Activated B cell treated with CpG ODN at 0.5 μM for 24 hours (primary cell): ENCODE data around the gene CFAP299. TPM values are rescaled to one million over a fixed set of nuclear protein-coding genes. Genes with fewer than 3 reads are reported as not detected.

Experiments
- ATAC-seq: fragments of 200-7000 bp; cut with Tn5 transposase; one replicate; pipeline ENCODE4 v1.10.0; 2021; ENCODE audit warnings: low read depth, mild to moderate bottlenecking, moderate library complexity
- CTCF ChIA-PET: fragments of 350-600 bp; sonication (Branson Sonifier 250); formaldehyde crosslinking; loops from one replicate; lab custom pipeline; 2021; ENCODE audit warnings: antibody characterized with exemption; lab: Charles Lee
- POLR2A ChIA-PET: fragments of 350-600 bp; sonication (Branson Sonifier 250); formaldehyde crosslinking; loops from one replicate; lab custom pipeline; 2021; ENCODE audit warnings: antibody characterized with exemption; lab: Charles Lee
- DNase-seq: peaks from one replicate; pipeline ENCODE4 v3.0.0; 2022
- H3K27ac Mint-ChIP-seq: one replicate; pipeline ENCODE4 v1.8.0; 2020; ENCODE audit warnings: mixed read lengths
- H3K27me3 Mint-ChIP-seq: one replicate; pipeline ENCODE4 v1.8.0; 2021; ENCODE audit warnings: mixed read lengths
- H3K36me3 Mint-ChIP-seq: one replicate; pipeline ENCODE4 v1.8.0; 2021; ENCODE audit warnings: low read depth, mixed read lengths
- H3K4me1 Mint-ChIP-seq: one replicate; pipeline ENCODE4 v1.8.0; 2021; ENCODE audit warnings: mixed read lengths
- H3K4me3 Mint-ChIP-seq: one replicate; pipeline ENCODE4 v1.8.0; 2020; ENCODE audit warnings: mild to moderate bottlenecking, mixed read lengths
- H3K9me3 Mint-ChIP-seq: one replicate; pipeline ENCODE4 v1.8.0; 2020; ENCODE audit warnings: mixed read lengths
- CTCF ChIP-seq: fragments of 200-600 bp; IDR thresholded peaks from one replicate; pipeline ENCODE4 v1.8.0; 2022; ENCODE audit warnings: antibody characterized with exemption, mild to moderate bottlenecking
- intact Hi-C: fragments of 100-400 bp; cut with micrococcal nuclease; formaldehyde crosslinking; loops from one replicate; pipeline ENCODE4 v1.15.1; 2024
- total RNA-seq: library from RNA; stranded (reverse); gene quantifications from 2 replicates; pipeline ENCODE4 v1.2.3, GENCODE V29; 2022

CFAP299 gene
- total RNA-seq, 1 donor from 2014 or later: not detected

GRCh38 chr4:80615099-80615498, 279.6 kb downstream of the CFAP299 start:
- Mint-ChIP-seq H3K27ac (no peak overlapping the region), H3K27me3 (no peaks in the 10 kb centered on the region), H3K4me3 (no peak overlapping the region), H3K4me1 (peaks cover 30% of the 10 kb centered on the region), H3K36me3 (no peaks in the 10 kb centered on the region), H3K9me3 (no peaks in the 10 kb centered on the region)
- intact Hi-C loops: no loop called here
- DNase-seq: no peak
- CTCF ChIA-PET: interaction anchor here (1.4 to 1.6 kb wide), 2 partner anchors 375 to 425 kb away, joined by 4 to 9 read pairs; no protein-coding TSS in a partner anchor
- POLR2A ChIA-PET: no interaction called here
- ATAC-seq: no peak
- TF ChIP-seq CTCF: no peak

- CTCF ChIA-PET: no interaction called here
- no peaks in the 10 kb centered on the region for H3K27me3 Mint-ChIP-seq
- peaks cover 11% of the 10 kb centered on the region for H3K9me3 Mint-ChIP-seq
- TF ChIP-seq CTCF: no peak
- POLR2A ChIA-PET: no interaction called here
- intact Hi-C loops: loop anchor here (1.0 to 2.0 kb wide), 3 partner anchors 256 to 421 kb away; no protein-coding TSS in a partner anchor
- peaks cover 2% of the 10 kb centered on the region for H3K36me3 Mint-ChIP-seq
- no peaks in the 10 kb centered on the region for H3K4me1 Mint-ChIP-seq
- DNase-seq (no peak), ATAC-seq (no peak)
- no peak overlapping the region for H3K4me3 Mint-ChIP-seq
- no peak overlapping the region for H3K27ac Mint-ChIP-seq
Measured at GRCh38 chr4:80619070-80619674, 283.6 kb downstream of the CFAP299 start.

- ChIA-PET POLR2A (no interaction called here), CTCF (no interaction called here)
- no peaks in the 10 kb centered on the region for H3K4me1 Mint-ChIP-seq
- peaks cover 6% of the 10 kb centered on the region for H3K9me3 Mint-ChIP-seq
- no peaks in the 10 kb centered on the region for H3K36me3 Mint-ChIP-seq
- DNase-seq (no peak), ATAC-seq (no peak)
- intact Hi-C loops: no loop called here
- H3K27ac Mint-ChIP-seq: no peak overlapping the region
- no peak for TF ChIP-seq CTCF
- no peak overlapping the region for H3K4me3 Mint-ChIP-seq
- H3K27me3 Mint-ChIP-seq: no peaks in the 10 kb centered on the region
Measured at GRCh38 chr4:80631861-80632260, 296.3 kb downstream of the CFAP299 start.

GRCh38 chr4:80637190-80637589, 301.7 kb downstream of the CFAP299 start:
- intact Hi-C loops: no loop called here
- H3K27me3 Mint-ChIP-seq: no peaks in the 10 kb centered on the region
- no peaks in the 10 kb centered on the region for H3K4me1 Mint-ChIP-seq
- no peak for TF ChIP-seq CTCF
- ATAC-seq (no peak), DNase-seq (no peak)
- H3K4me3 Mint-ChIP-seq: no peak overlapping the region
- ChIA-PET POLR2A (no interaction called here), CTCF (no interaction called here)
- H3K27ac Mint-ChIP-seq: no peak overlapping the region
- H3K9me3 Mint-ChIP-seq: no peaks in the 10 kb centered on the region
- H3K36me3 Mint-ChIP-seq: no peaks in the 10 kb centered on the region

- POLR2A ChIA-PET: no interaction called here
- no peaks in the 10 kb centered on the region for H3K4me1 Mint-ChIP-seq
Measured at GRCh38 chr4:80646061-80646460, 310.5 kb downstream of the CFAP299 start.

More at GRCh38 chr4:80646061-80646460, 310.5 kb downstream of the CFAP299 start:
- Mint-ChIP-seq H3K9me3 (no peaks in the 10 kb centered on the region), H3K36me3 (no peaks in the 10 kb centered on the region), H3K27me3 (no peaks in the 10 kb centered on the region), H3K4me3 (no peak overlapping the region), H3K27ac (no peak overlapping the region)
- ATAC-seq: no peak
- intact Hi-C loops: no loop called here
- no peak for DNase-seq
- TF ChIP-seq CTCF: no peak
- CTCF ChIA-PET: no interaction called here
